ENCODE measurements around the gene RBM26.
A peak's percentile ranks its signal among the peaks of the same experiment; 100 is the strongest.

Gene RBM26

DNA sequence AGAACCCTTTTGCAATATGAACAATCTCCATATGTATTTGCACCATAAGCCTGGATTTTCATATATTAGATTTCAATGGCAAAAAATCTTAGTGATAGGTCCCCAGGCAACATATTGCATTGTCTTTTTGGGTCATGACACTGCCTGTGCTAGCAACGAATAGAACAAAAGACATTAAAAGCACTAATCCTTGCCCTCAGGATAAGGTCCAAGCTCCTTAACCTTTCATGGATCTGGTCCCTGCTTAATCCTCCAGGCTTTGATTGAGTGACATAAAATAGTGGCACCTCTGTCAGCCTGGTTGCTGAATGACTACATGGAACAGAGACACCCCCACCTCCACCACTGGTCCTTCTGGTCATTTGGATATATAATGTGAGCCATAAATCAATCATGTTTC is 134.4 kb downstream of the RBM26 start:
- DNase-seq = no peak

DNA sequence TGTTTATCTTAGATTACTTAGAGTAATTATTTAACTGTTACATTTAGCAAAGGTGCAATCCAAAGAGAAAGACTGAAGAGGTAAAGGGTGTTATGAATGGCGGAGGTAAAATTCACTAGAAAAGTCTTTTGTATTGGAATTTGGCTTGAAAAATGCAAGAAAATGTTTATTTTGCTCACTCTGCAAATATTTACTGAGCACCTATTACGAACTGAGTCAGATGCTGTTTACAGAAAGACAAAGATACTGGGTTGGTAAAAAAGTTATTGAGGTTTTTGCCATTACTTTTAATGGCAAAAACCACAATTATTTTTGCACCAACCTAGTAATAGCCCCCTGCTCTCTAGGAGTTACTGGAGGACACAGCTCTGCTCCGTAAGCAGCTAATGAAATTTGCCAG is 135.2 kb downstream of the RBM26 start:
- peak; percentile 6 for DNase-seq

Measured in DMS53 (cell line).